NCI-H2227 (cell line): Measurements from ENCODE around the gene TTYH1.

Experiments
- DNase-seq: peaks from one replicate; lab custom pipeline; 2025; ENCODE audit not compliant: unreplicated experiment; lab: John Stamatoyannopoulos, UW

Gene TTYH1

DNA sequence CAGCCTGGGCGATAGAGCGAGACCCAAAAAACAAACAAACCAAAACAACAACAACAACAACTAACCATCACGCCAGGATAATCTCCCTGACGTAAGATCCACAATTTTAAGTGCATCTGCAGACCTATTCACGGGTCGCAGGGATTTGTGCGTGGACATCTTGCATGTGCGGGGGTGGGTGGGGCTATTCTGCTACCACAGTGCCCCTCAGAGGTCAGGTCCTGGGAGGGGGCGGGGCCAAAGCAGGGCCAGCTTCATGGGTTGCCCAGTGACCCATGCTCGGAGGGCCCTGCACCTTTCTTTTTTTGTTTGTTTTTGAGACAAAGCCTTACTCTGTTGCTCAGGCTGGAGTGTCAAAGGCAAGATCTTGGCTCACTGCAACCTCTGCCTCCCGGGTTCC, 60.4 kb downstream of the TTYH1 start:
- no peak for DNase-seq

DNA sequence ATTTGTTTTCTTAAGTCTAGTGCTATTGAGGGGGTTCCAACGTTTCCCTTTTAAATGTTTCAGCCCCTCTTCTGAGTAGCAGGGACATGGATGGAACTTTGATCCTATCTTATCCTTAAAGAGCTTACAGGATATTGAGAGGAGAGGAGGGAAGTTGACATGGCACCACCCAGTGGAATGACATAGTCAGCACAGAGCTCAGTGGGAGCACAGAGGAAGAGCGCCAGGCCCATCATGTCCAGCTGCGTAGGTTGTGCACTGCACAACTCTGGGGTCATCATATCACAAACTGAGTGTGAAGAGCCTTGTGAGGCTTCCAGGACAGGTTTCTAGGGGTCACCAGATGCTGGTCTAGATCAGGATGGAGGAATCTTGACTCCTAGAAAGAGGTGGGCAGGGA, 62.4 kb downstream of the TTYH1 start:
- DNase-seq: no peak

DNA sequence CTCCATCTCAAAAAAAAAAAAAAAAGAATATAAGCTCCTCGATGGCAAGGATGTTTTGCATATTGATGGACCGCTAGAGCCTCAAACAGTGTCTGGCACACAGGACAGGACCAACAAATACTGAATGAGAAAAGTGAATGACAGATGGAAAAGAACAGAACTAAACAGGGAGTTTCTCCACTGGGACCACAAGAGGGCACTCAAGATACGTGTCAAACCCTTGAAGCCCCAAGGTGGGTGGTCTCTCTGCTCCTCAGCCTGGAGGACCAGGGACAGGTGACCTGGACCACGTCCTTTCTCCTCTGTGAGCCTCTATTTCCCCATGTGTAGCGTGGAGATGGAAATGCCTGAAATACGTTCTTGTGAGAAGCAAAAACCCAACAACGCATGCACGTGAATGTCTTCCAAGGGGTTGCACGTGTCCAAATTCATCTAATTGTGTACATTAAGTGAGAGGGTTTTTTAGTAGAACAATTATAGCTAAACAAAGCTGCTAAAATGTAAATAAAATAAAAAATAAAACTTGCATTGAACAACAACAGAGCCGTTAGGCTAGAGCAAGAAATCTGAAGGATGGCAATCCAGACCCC, 63.5 kb downstream of the TTYH1 start:
- DNase-seq: peak; percentile 82

DNA sequence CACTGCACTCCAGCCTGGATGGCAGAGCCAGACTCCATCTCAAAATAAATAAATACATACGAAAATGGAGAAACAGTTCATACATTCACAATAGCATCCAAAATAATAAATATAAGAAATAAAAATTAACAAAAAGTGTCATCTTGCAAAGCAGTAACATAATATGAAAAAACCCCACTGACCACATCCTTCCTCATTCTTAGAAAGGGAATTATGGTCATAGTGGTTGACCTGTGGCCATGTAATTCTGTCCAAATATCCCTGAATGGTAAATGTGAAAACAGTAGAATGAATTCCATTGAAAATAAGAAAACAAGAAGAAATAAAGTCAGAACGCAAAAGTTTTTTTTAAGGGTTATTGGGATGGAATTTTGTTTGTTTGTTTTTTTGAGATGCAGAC, 64.8 kb downstream of the TTYH1 start:
- no peak for DNase-seq

DNA sequence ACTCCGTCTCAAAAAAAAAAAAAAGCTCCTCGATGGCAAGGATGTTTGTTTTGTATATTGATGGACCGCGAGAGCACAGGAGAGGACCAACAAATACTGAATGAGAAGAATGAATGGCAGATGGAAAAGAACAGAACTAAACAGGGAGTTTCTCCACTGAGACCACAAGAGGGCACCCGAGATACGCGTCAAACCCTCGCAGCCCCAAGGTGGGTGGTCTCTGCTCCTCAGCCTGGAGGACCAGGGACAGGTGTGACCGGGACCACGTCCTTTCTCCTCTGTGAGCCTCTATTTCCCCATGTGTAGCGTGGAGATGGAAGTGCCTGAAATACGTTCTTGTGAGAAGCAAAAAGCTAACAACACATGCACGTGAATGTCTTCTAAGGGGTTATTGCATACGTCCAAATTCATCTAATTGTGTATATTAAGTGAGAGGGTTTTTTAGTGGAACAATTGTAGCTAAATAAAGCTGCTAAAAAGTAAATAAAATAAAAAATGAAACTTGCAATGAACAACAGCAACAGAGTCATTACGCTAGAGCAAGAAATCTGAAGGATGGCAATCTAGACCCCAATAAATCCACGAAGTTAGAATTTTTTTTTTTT, 66.2 kb downstream of the TTYH1 start:
- DNase-seq: peak; percentile 88

DNA sequence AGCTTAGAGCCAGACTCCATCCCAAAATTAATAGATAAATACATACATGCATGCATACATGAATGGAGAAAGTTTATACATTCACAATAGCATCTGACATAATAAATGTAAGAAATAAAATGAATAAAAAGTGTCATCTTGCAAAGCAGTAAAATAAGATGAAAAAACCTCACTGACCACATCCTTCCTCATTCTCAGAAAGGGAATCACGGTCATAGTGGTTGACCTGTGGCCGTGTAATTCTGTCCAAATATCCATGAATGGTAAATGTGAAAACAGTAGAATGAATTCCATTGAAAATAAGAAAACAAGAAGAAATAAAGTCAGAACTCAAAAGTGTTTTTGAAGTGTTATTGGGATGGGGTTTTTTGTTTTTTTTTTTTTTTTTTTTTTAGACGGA, 67.6 kb downstream of the TTYH1 start:
- no peak for DNase-seq

DNA sequence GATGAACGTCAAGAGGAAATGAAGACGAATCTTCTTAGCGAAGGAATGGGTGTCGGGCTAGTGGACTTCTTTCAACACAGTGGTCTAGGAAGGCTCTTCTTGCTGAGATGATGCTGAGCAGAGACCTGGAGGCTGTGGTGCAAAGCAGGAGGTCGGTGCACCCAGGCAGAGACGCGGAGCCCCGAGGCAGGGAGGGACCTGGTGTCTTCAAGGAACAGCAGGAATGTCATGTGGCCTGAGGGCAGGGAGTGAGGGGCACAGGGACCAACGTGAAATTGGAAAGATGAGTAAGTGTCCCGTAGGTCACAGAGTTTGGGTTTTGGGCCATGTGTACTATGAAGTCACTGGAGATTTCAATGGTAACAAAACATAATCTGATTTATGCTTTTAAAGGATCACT, 69.2 kb downstream of the TTYH1 start:
- no peak for DNase-seq

DNA sequence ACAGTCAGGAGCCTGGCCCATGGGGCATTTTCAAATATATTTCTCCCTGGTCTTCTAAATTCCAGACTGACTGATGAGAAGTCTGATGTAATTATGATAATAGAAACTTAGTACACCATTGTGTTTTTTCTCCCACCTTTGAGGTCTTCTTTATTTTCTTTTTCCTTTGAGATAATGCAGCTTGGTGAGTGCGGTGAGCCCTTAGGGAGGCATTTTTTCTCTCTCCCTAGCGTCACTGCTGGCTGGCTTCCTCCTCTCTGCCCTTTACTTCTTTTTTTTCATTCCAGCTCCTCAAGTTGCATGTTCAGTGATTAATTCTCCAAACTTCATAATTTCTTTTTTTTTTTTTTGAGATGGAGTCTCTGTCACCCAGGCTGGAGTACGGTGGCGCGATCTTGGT, 70.6 kb downstream of the TTYH1 start:
- DNase-seq: no peak
